IPS-11a (cell line): Measurements from ENCODE around the gene SEM1.
"Not testable (repeated sequence)": the region's sequence is repeated elsewhere in the genome, so short reads cannot be mapped to it uniquely, and the experiment has no call there.

Experiments
- H3K4me3 ChIP-seq: one replicate; pipeline ENCODE4 v1.5.1; 2013; ENCODE audit warnings: low read depth, low read length, control low read depth

Gene SEM1

DNA sequence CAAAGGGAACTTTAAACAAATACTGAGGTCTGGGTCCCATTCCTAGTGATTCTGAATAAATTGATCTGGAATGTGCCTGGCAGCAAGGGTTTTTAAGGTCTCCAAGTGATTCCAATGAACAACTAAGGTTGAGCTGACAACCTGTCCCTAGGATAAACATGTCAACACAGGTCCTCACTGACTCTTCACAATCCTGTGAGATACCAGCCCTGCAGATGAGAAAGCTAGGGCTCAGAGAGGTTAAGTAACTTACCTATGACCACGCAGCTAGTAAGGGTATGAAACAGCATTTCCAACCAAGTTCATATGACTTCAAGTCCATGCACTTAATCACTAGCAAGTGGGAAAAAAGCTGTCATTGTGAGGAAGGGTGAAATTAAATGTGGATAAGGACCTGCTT, 44.0 kb downstream of the SEM1 start:
- no peak overlapping the region for H3K4me3 ChIP-seq

DNA sequence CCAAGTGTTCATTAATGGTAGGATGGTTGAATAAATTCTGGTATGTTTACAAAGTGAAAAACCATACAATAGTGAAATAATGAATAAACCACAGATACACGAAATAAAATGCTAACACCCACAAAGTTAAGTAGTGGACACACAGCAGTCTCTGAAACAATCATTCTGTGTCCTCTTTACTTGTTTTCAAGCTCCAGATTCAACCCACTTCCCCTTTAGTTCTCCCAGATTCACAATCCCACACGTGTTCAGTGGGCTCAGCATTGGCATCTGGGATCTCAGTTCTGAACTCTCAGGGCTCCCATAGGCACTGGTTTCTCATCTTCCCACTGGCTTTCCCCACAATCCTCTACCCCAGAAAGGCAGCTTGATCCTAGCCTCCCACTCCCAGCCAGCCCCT, 44.9 kb downstream of the SEM1 start:
- H3K4me3 ChIP-seq: no peak overlapping the region

DNA sequence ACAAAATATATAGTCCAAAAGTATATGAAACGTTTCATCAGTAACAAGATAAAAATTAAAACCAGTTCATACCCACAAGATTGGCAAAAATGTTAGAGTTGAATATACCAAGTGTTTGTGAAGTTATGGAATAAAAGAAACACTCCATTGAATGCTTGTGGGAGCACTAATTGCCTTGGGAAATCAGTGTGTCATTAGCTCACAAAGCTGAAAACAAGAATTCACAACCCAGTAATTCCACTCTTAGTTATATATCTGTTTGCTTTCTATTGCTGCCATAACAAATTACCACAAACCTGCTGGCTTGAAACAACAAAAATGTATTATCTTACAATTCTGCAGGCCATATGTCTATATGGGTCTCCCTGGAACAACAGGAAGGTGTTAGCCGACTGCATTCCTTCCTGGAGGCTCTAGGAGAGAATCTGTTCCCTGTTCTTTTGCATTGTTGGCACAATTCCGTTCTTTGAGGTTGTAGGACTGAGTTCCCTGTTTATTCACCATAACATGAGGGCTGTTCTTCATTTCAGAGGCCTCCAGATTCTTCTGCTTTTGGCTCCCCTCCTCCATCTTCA, 45.7 kb downstream of the SEM1 start:
- H3K4me3 ChIP-seq: no peak overlapping the region

DNA sequence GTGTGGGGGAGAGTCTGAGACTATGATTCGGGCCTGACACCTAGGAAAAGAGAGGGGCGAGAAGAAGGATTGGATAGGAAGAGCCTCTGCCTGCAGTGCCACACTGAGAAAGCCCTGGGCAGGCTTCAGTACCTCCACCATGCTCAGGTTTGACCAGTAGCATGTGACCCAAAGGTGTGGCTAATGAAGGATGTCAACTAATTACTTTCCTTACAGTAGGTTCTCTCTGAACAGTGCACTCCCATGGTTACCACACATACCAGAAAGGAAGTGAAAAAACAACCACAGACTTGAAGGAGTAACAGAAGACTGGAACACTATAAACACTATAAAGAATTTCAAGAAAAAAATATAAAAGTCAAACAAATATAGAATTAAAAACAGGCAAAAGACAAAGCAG, 46.2 kb downstream of the SEM1 start:
- H3K4me3 ChIP-seq: no peak overlapping the region

DNA sequence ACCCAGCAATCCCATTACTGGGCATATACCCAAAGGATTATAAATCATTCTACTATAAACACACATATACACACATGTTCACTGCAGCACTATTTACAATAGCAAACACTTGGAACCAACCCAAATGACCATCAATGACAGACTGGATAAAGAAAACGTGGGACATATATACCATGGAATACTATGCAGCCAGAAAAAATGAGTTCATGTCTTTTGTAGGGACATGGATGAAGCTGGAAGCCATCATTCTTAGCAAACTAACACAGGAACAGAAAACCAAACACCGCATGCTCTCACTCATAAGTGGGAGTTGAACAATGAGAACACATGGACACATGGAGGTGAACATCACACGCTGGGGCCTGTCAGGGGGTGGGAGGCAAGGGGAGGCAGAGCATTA, 47.5 kb downstream of the SEM1 start:
- H3K4me3 ChIP-seq: not testable (repeated sequence)

DNA sequence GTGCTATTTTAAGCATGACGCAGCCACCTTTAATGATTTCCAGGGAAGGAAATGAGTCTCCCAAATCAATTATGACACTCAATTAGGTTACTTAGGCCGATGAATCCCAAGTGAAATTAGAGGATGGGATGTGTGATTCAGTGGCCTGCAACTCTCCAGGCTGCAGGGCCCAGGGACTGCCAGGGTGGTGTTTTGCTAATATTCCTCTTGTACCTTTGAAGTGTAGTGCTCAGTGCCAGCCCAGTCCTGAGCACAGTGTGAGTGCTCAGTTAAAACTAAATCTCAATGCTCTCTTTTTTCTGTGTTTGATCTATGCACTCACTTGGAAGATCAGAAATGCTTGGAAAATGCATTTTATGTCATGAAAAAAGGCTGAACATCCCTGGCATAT, 51.6 kb downstream of the SEM1 start:
- H3K4me3 ChIP-seq: no peak overlapping the region

DNA sequence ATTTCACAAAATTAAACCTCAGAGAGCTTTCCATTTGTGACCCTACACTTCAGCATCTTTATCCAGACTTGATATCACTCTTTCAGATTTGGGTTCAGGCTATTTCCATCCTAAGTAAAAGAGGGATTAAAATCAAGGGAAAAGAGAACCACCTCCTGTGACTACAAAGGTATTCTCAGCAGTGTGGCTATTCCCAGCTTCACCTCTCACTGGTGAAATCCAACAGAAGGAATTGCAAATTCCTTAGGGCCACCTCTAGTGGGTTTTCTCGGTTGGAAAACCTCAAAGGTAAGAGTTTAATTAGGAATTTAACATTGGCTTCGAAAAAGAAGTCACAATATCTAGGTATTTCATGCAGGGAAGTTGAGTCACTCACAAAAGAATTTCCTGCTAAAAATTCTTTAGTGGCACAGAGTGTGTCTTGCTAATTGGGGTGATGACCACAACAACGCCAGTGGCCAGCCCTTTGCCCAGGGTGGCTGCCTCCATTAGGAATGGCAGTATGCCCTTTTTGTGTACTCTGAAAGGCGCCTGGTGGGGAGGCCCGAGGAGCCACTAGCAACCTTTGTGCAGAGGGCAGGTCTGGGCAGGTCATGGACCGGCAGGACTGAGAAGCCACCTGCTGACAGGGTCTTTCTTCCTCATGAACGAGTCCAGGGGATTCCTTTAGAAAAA, 52.2 kb downstream of the SEM1 start:
- no peak overlapping the region for H3K4me3 ChIP-seq

DNA sequence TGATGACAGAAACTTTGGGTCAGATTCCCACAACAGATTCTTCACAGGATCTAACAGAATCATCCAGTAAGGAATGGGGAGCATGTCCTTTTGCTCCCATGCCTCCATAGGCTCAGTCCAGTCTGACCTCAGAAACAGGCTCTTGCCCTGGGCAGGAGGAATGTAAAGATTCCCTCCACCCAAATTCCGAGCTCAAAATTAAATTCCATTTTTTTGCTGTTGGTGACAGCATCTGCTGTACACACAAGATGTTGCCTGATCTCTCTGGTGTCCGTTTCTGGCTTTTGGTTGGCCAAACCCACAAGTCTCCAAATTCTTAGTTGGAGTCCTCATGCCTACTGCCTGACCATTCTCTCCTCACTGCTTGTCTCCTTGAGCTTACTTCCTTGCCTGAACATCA, 53.7 kb downstream of the SEM1 start:
- H3K4me3 ChIP-seq: no peak overlapping the region

DNA sequence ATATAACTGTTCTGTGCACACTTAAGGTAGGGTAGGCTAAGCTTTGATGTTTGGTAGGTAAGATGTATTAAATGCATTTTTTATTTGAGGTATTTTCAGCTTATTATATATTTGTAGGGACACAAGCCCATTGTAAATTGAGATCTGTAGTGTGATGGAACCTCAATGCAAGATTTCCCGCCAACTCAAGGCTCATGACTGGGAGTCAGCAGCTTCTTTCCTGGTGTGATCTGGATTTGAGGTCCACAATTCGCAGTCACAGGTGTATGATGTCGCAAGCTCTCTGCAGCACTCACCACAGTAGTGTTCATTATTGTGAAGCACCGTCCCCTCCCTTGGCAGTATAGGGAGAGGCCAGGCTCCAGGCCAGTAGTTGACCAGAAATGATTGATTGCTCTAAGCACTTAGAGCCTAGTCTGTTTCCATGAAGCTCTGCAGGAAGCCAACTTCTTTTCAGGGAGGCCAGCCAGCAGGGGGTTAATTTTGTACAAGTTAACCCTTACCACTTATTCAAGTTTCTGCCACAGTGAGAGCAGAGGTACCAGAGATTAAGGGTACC, 54.9 kb downstream of the SEM1 start:
- no peak overlapping the region for H3K4me3 ChIP-seq

DNA sequence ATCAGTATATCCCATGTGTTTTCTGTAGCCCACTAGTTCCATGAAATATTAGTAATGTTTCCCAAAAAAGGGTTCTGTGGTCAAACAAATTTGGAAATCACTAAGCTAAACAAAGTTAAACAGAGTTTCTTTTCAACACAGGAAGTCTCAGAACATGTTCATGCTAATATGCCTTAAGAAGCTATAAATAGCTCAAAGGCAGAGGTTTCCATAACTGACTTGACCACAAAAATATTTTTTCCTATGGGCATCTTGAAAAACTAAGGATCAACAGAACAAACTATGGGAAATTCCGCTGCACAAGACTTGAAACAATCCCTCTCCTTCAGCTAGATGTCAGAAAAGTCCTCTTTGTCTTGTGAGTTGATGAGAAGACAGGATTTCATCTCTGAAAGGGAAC, 59.7 kb downstream of the SEM1 start:
- H3K4me3 ChIP-seq: no peak overlapping the region

DNA sequence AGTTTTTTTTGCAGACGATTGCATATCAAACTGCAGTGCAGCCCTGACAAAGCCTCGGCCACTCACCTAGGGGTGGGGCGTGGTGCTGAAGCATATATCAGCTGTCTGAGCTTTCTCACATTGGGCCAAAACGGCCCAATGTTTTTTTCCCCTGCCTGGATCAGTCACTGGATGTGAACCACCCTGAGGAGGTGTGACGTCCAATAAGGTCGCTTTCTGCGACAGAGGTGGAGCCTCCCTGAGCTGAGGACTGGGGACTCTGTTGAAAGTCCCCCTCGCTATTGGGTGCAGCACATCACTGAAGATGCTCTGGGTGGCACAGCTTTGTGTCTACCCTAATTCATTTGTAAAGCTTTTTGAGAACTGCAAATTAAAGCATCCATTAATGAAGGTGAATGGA, 60.9 kb downstream of the SEM1 start:
- no peak overlapping the region for H3K4me3 ChIP-seq

DNA sequence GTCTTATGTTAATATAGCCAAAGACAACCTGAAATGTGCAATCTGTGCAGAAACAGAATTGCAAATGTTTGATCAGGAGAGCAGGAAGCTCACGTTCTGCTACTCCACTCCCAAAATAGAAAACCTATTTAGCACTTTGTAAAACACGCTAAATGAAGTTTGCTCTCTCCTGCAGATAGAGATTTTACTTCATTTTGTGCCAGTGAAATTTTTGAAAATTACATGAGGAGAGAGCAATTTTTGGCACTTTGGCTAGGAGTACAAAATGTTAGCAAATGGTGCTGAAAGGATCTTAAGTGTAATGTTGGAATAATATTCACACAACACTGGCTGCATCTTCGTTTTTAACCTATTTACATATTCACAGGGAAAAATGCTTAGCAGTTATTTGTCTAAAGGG, 61.9 kb downstream of the SEM1 start:
- H3K4me3 ChIP-seq: no peak overlapping the region

DNA sequence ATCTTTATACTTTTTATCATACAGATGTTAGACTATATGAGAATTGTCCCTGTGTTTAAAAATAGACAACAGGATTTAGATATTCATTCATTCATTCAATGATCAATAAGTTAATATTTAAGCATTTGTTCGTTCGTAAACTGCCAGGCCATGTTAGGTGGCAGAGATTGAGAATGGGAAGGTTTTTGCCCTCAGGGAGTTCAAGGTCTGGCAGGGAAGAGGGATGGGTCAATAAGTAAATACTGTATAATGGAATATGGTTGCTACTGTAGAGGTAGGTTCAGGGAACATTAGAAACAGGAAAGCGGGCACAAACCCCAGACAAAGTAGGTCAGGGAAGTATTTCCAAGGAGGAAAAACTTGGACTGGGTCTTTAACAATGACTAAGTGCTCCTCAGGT, 64.6 kb downstream of the SEM1 start:
- no peak overlapping the region for H3K4me3 ChIP-seq

DNA sequence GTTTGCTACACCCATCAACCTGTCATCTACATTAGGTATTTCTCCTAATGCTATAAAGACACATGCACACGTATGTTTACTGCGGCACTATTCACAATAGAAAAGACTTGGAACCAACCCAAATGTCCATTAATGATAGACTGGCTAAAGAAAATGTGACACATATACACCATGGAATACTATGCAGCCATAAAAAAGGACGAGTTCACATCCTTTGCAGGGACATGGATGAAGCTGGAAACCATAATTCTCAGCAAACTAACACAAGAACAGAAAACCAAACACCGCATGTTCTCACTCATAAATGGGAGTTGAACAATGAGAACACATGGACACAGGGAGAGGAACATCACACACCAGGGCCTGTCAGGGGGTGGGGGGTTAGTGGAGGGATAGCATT, 66.2 kb downstream of the SEM1 start:
- H3K4me3 ChIP-seq: not testable (repeated sequence)

DNA sequence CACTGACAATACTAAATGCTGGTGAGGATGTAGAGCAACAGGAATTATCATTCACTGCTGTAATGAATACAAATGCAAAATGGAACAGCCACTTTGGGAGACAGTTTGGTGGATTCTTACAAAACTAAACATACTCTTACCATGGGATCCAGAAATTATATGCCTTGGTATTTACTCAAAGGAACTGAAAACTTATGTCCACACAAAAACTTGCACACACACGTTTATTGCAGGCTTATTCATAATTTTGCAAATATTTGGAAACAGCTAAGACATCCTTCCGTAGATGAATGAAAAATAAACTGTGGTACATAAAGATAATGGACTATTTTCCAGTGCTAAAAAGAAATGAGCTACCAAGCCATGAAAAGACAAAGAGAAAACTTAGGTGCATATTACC, 69.6 kb downstream of the SEM1 start:
- no peak overlapping the region for H3K4me3 ChIP-seq
